Sigmoid colon (tissue), 4 donors: ENCODE measurements around the gene BORCS5.

Experiments used
- EP300 ChIP-seq, 4 donors: sonication (generic); formaldehyde crosslinking; IDR thresholded peaks; one replicate each; pipeline ENCODE4 v1.6.1; 2017; ENCODE audit warnings: antibody characterized with exemption in 4 of 4
- POLR2A ChIP-seq, 2 donors: fragments of 450-650 bp; IDR thresholded peaks; one replicate each; pipeline ENCODE4 v1.6.1; 2016; ENCODE audit warnings: antibody characterized with exemption in 2 of 2, mild to moderate bottlenecking in 2 of 2, moderate library complexity in 2 of 2
- POLR2AphosphoS5 ChIP-seq, 4 donors: sonication (generic); formaldehyde crosslinking; IDR thresholded peaks; one replicate each; pipeline ENCODE4 v1.6.1; 2017; ENCODE audit warnings: antibody characterized with exemption in 4 of 4
- TF ChIP-seq, protein P1 (sequence below), 4 experiments: fragments of 450-650 bp in 3 of 4; fragments of 200-600 bp in 1 of 4; IDR thresholded peaks; one replicate each; pipeline ENCODE4 v1.5.1; 2016 to 2019; ENCODE audit warnings: antibody characterized with exemption in 4 of 4, mild to moderate bottlenecking in 3 of 4, moderate library complexity in 2 of 4

GRCh38 chr12:12357719-12358461, 1.0 kb downstream of the BORCS5 start:
- TF ChIP-seq, protein P1, sequence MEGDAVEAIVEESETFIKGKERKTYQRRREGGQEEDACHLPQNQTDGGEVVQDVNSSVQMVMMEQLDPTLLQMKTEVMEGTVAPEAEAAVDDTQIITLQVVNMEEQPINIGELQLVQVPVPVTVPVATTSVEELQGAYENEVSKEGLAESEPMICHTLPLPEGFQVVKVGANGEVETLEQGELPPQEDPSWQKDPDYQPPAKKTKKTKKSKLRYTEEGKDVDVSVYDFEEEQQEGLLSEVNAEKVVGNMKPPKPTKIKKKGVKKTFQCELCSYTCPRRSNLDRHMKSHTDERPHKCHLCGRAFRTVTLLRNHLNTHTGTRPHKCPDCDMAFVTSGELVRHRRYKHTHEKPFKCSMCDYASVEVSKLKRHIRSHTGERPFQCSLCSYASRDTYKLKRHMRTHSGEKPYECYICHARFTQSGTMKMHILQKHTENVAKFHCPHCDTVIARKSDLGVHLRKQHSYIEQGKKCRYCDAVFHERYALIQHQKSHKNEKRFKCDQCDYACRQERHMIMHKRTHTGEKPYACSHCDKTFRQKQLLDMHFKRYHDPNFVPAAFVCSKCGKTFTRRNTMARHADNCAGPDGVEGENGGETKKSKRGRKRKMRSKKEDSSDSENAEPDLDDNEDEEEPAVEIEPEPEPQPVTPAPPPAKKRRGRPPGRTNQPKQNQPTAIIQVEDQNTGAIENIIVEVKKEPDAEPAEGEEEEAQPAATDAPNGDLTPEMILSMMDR (IDR thresholded peaks at IDR 0.05): no peak
- TF ChIP-seq EP300 (IDR thresholded peaks at IDR 0.05) (no peak), POLR2AphosphoS5 (IDR thresholded peaks at IDR 0.05) (no peak), POLR2A (IDR thresholded peaks at IDR 0.05) (no peak)
